Measurements from ENCODE around the gene ASCC1. TPM values are rescaled to one million over a fixed set of nuclear protein-coding genes. Genes with fewer than 3 reads are reported as not detected.

Gene ASCC1
- total and polyA plus RNA-seq, 2 of the 4 experiments (the other 2 are of a cell fraction): 15.9 to 21.0 TPM

- DNase-seq (peak; percentile 77), ATAC-seq (ENCODE audit: low read depth) (peak; percentile 85)
- Histone ChIP-seq H2BK5ac (ENCODE audit: low read depth, low read length, poor library complexity, severe bottlenecking) (no peak overlapping the region), H4K5ac (ENCODE audit: low read depth, low read length) (no peak overlapping the region), H2AFZ (replicated peaks; ENCODE audit: low read length, poor library complexity) (no peak overlapping the region), H3K27me3 (ENCODE audit: control insufficient read depth, insufficient read depth, low read length) (no peaks in the 10 kb centered on the region), H3K9ac (ENCODE audit: low read depth, low read length) (no peak overlapping the region), H3K4me3 (ENCODE audit: insufficient read depth, low read depth, low read length) (no peak overlapping the region), H2BK120ac (ENCODE audit: low read depth, low read length) (no peak overlapping the region), H4K8ac (ENCODE audit: low read depth in 2 of 2, low read length in 2 of 2) (no peak overlapping the region), H4K91ac (ENCODE audit: insufficient read depth, low read depth, low read length) (no peak overlapping the region), H3K14ac (replicated peaks; ENCODE audit: low read depth, low read length) (no peak overlapping the region), H3K4ac (ENCODE audit: low read depth, low read length) (no peak overlapping the region), H2AK9ac (replicated peaks; ENCODE audit: low read depth, low read length, poor library complexity) (no peak overlapping the region), H2BK20ac (ENCODE audit: low read depth, low read length) (no peak overlapping the region), H2AK5ac (ENCODE audit: low read depth, low read length) (no peak overlapping the region), H3K4me2 (ENCODE audit: low read depth, low read length) (no peak overlapping the region), H4K20me1 (ENCODE audit: insufficient read depth, low read length) (no peaks in the 10 kb centered on the region), H3K36me3 (ENCODE audit: control insufficient read depth, insufficient read depth, low read length) (peaks cover 2% of the 10 kb centered on the region; the same call in 1 of the 2 replicates), H3K4me1 (ENCODE audit: control insufficient read depth, insufficient read depth, low read length) (peaks cover 1% of the 10 kb centered on the region; the same call in 1 of the 2 replicates), H3K18ac (ENCODE audit: low read depth, low read length) (no peak overlapping the region), H2BK15ac (ENCODE audit: low read depth, low read length) (no peak overlapping the region), H3K56ac (ENCODE audit: extremely low read depth, insufficient read depth, low read length) (no peak overlapping the region), H3K9me1 (ENCODE audit: insufficient read depth, low read length) (no peaks in the 10 kb centered on the region), H3K23ac (ENCODE audit: low read depth, low read length) (no peak overlapping the region), H3K79me1 (ENCODE audit: low read depth in 1 of 2, low read length in 2 of 2) (no peaks in the 10 kb centered on the region), H3K9me3 (ENCODE audit: control insufficient read depth, insufficient read depth, low read length) (no peaks in the 10 kb centered on the region), H3K27ac (ENCODE audit: insufficient read depth, low read length) (no peak overlapping the region)
- in situ Hi-C loops (cut with MboI; ENCODE audit: low sequenced_read_pairs): loop anchor here (10.0 kb wide), 1 partner anchor 210 kb away; no protein-coding TSS in a partner anchor
- ChIA-PET POLR2A (ENCODE audit: unreplicated experiment) (interaction anchor here (0.5 kb wide), 1 partner anchor 58 kb away, joined by 5 read pairs; no protein-coding TSS in a partner anchor), CTCF (interaction anchor here (1.5 kb wide), 1 partner anchor 99 kb away, joined by 3 read pairs; no protein-coding TSS in a partner anchor)
- dilution Hi-C loops (cut with HindIII; ENCODE audit: low sequenced_read_pairs, unreplicated experiment): no loop called here
- no TSS peak for BruUV-seq (replicated peaks)
- no peak for TF ChIP-seq CHD1 (IDR thresholded peaks at IDR 0.05; ENCODE audit: low read depth, low read length)
- TF ChIP-seq SMC3 (IDR thresholded peaks at IDR 0.05; ENCODE audit: low read depth, low read length): no peak
- TF ChIP-seq MAZ (IDR thresholded peaks at IDR 0.05; ENCODE audit: borderline replicate concordance, low read depth, low read length): no peak
- no peak for TF ChIP-seq RFX5 (IDR thresholded peaks at IDR 0.05; ENCODE audit: low read depth, low read length)
- no peak for TF ChIP-seq MAFK (IDR thresholded peaks at IDR 0.05; ENCODE audit: low read depth, low read length)
- no peak for TF ChIP-seq CEBPB (IDR thresholded peaks at IDR 0.05; ENCODE audit: low read depth, low read length)
- no peak for TF ChIP-seq RAD21 (IDR thresholded peaks at IDR 0.05; ENCODE audit: low read length)
- no peak for TF ChIP-seq CTCF (conservative IDR thresholded peaks at IDR 0.05; ENCODE audit: low read depth, low read length)
- no peak for TF ChIP-seq USF2 (IDR thresholded peaks at IDR 0.05; ENCODE audit: low read depth, low read length)
- TF ChIP-seq RCOR1 (IDR thresholded peaks at IDR 0.05; ENCODE audit: insufficient replicate concordance, low read length): no peak
- no peak for TF ChIP-seq BHLHE40 (IDR thresholded peaks at IDR 0.05; ENCODE audit: low read depth, low read length)
- no peak for TF ChIP-seq MXI1 (IDR thresholded peaks at IDR 0.05; ENCODE audit: borderline replicate concordance, low read depth, low read length)
- TF ChIP-seq POLR2A (IDR thresholded peaks at IDR 0.05; ENCODE audit: low read depth, low read length): no peak
- TF ChIP-seq NFE2L2 (IDR thresholded peaks at IDR 0.05; ENCODE audit: low read depth, low read length): no peak
- TF ChIP-seq ELK1 (IDR thresholded peaks at IDR 0.05; ENCODE audit: borderline replicate concordance, low read depth, low read length): no peak
- no peak for TF ChIP-seq FOS (IDR thresholded peaks at IDR 0.05; ENCODE audit: low read depth, low read length)
- intact Hi-C loops (cut with micrococcal nuclease): no loop called here
- no CpG with 5 or more reads among the region's 1 CpG for WGBS, 2 experiments (ENCODE audit: extremely low coverage in 2 of 2, insufficient read length in 1 of 2)
Observed at GRCh38 chr10:72124989-72125388, 91.1 kb downstream of the ASCC1 start.

All from IMR-90 (cell line).